Measurements from ENCODE around the gene GRM4. TPM values are rescaled to one million over a fixed set of nuclear protein-coding genes. Genes with fewer than 3 reads are reported as not detected.

Gene GRM4
- total RNA-seq, 2 donors from 2014 or later = 4.4 TPM; not detected in 1

DNA sequence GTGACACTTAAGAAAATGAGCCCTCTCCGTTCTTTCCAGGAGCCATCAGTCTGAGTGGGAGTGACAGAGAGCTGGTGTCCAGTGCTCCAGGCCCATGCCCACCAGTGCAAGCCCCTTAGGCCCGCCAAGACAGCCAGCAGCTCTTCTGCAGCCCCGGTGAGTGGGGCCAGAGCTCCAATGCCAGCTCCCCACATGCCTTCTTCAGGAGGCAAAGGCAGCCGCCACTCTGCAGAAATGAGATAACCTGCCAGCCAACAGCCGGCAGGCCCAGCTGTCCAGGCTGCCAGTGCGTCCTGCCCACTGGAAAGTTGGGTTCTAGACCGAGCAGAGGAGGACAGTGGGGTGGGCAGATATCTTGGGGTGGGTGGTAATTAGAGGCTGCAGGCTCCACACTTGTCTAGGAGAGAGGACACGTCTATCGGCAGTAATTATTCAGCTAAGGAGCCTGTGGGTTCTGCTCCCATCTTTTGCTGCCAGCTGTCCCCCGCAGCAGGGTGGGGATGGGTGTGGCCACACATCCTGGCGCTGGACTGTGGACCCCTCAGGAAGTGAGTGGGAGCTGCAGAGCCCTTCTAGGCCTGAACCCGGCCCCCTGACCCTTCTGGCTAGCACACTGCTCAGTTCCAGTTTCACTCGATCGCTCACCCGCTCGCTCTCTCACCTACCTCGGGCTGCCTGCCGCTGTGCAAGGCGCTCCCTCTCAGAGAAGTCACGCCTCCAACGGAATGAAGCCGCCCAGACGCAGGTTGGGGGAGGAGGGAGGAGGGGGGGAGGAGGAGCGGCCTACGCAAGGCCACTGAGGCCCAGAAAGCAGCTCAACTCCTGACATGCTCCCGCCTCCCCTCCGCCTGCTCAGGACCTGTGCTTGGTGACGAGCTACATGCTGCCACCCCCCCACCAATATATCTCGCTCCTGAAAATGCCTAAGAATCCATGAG is 3.6 kb downstream of the GRM4 start:
- intact Hi-C loops (cut with DNase I) = no loop called here
- no peak overlapping the region for H3K27ac ChIP-seq
- no peak for DNase-seq (ENCODE audit: low spot score)
- 25% methylated on average over 27 of the region's 29 CpGs for WGBS
- H3K4me1 ChIP-seq (replicated peaks) = peaks cover 18% of the 10 kb centered on the region
- TF ChIP-seq CTCF (IDR thresholded peaks at IDR 0.05) (no peak), POLR2AphosphoS5 (IDR thresholded peaks at IDR 0.05) (no peak), POLR2A (IDR thresholded peaks at IDR 0.05) (no peak)
- H3K4me3 ChIP-seq = no peak overlapping the region
- H3K27me3 ChIP-seq (replicated peaks; ENCODE audit: insufficient read depth) = peaks cover 8% of the 10 kb centered on the region
- no peaks in the 10 kb centered on the region for H3K36me3 ChIP-seq
- H3K9me3 ChIP-seq = no peaks in the 10 kb centered on the region

DNA sequence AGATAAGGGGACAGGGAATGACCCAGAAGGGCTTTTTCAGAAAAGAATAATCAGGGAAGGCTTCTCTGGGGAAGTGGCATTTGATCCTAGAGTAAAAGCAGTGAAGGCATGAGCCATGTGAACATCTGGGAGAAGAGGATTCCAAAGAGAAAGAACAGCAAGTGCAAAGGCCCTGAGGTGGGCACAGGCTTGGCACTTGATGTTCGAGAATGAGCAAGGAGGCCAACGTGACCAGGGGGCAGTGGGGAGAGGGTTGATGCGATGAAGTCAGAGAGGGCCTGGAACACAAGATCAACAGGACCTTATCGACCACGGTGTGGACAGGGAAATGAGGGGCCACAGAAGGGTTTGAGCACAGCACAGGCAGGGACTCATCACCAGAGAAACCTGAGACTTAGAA is 5.8 kb downstream of the GRM4 start:
- H3K27ac ChIP-seq = no peak overlapping the region
- WGBS = 88% methylated on average over 5 of the region's 5 CpGs
- intact Hi-C loops (cut with DNase I) = no loop called here
- no peak overlapping the region for H3K4me3 ChIP-seq
- H3K9me3 ChIP-seq = no peaks in the 10 kb centered on the region
- H3K4me1 ChIP-seq (replicated peaks) = peaks cover 18% of the 10 kb centered on the region
- DNase-seq (ENCODE audit: low spot score) = no peak
- no peak for TF ChIP-seq POLR2A (IDR thresholded peaks at IDR 0.05)
- TF ChIP-seq POLR2AphosphoS5 (IDR thresholded peaks at IDR 0.05) = no peak
- no peak for TF ChIP-seq CTCF (IDR thresholded peaks at IDR 0.05)
- no peaks in the 10 kb centered on the region for H3K36me3 ChIP-seq
- peaks cover 8% of the 10 kb centered on the region for H3K27me3 ChIP-seq (replicated peaks; ENCODE audit: insufficient read depth)

GRCh38 chr6:34138914-34139510 is 6.9 kb downstream of the GRM4 start:
- no peaks in the 10 kb centered on the region for H3K36me3 ChIP-seq
- peaks cover 9% of the 10 kb centered on the region for H3K4me1 ChIP-seq (replicated peaks)
- no peak for DNase-seq (ENCODE audit: low spot score)
- TF ChIP-seq POLR2A (IDR thresholded peaks at IDR 0.05) = no peak
- no peak for TF ChIP-seq CTCF (IDR thresholded peaks at IDR 0.05)
- TF ChIP-seq POLR2AphosphoS5 (IDR thresholded peaks at IDR 0.05) = no peak
- H3K27ac ChIP-seq = no peak overlapping the region
- peaks cover 8% of the 10 kb centered on the region for H3K27me3 ChIP-seq (replicated peaks; ENCODE audit: insufficient read depth)
- H3K4me3 ChIP-seq = no peak overlapping the region
- intact Hi-C loops (cut with DNase I) = no loop called here
- H3K9me3 ChIP-seq = no peaks in the 10 kb centered on the region
- 43% methylated on average over 4 of the region's 5 CpGs for WGBS

DNA sequence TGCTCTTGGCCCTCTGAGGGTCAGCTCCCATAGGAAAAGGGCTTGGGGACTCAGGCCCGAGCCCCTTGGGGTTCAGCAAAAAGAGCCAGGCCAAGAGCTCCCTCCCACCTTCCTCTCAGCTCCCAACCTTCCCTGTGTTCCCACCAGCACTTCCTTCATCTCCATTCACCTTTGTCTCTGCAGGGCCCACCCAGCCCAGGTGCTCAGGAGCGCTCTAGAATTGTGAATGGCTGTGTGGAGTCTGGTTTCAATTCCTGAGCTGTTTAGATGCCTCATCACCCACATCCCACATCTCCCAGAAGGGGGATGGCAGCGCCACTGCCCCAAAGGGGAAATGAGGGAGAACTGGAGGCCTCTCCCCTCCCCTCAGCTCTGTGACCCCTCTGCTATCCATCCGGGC is 7.7 kb downstream of the GRM4 start:
- WGBS = 68% methylated on average over 4 of the region's 4 CpGs
- TF ChIP-seq CTCF (IDR thresholded peaks at IDR 0.05) (no peak), POLR2AphosphoS5 (IDR thresholded peaks at IDR 0.05) (no peak), POLR2A (IDR thresholded peaks at IDR 0.05) (no peak)
- intact Hi-C loops (cut with DNase I) = no loop called here
- peaks cover under 1% of the 10 kb centered on the region for H3K4me1 ChIP-seq (replicated peaks)
- no peak for DNase-seq (ENCODE audit: low spot score)
- H3K27ac ChIP-seq = no peak overlapping the region
- peaks cover 8% of the 10 kb centered on the region for H3K27me3 ChIP-seq (replicated peaks; ENCODE audit: insufficient read depth)
- H3K4me3 ChIP-seq = no peak overlapping the region
- no peaks in the 10 kb centered on the region for H3K36me3 ChIP-seq
- H3K9me3 ChIP-seq = no peaks in the 10 kb centered on the region
